ENCODE data around the gene HPSE2.

GRCh38 chr10:98457721-98458120 lies 777.9 kb downstream of the HPSE2 start:
- TF ChIP-seq CTCF (IDR thresholded peaks at IDR 0.05), result no peak
- TF ChIP-seq POLR2A (IDR thresholded peaks at IDR 0.05), result no peak
